Measurements from ENCODE around the gene RANBP17. TPM values are rescaled to one million over a fixed set of nuclear protein-coding genes. Genes with fewer than 3 reads are reported as not detected.

RANBP17 gene
- total RNA-seq, 4 donors from 2014 or later, result 4.4 to 11.7 (median 6.0) TPM

DNA sequence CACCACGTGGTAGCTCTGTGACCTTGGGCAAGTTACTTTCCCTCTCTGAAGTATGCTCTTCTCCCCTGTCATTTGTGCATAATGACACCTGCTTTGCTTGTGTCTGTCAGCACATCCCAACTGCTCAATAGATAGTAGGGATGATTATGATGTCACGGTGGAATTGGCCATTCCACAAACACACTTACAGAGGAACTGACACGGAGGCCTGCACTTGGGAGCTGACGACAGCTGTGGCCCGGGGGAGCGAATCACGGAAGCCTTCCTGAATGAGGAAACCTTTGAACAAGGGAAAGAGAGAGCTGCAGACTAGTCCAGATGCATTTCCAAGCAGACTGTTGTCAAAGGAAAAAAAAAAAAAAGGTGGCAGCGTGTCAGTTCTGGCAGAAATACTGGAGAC, 468.2 kb downstream of the RANBP17 start:
- TF ChIP-seq, protein P1, sequence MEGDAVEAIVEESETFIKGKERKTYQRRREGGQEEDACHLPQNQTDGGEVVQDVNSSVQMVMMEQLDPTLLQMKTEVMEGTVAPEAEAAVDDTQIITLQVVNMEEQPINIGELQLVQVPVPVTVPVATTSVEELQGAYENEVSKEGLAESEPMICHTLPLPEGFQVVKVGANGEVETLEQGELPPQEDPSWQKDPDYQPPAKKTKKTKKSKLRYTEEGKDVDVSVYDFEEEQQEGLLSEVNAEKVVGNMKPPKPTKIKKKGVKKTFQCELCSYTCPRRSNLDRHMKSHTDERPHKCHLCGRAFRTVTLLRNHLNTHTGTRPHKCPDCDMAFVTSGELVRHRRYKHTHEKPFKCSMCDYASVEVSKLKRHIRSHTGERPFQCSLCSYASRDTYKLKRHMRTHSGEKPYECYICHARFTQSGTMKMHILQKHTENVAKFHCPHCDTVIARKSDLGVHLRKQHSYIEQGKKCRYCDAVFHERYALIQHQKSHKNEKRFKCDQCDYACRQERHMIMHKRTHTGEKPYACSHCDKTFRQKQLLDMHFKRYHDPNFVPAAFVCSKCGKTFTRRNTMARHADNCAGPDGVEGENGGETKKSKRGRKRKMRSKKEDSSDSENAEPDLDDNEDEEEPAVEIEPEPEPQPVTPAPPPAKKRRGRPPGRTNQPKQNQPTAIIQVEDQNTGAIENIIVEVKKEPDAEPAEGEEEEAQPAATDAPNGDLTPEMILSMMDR (IDR thresholded peaks at IDR 0.05; ENCODE audit: low read depth), result no peak

DNA sequence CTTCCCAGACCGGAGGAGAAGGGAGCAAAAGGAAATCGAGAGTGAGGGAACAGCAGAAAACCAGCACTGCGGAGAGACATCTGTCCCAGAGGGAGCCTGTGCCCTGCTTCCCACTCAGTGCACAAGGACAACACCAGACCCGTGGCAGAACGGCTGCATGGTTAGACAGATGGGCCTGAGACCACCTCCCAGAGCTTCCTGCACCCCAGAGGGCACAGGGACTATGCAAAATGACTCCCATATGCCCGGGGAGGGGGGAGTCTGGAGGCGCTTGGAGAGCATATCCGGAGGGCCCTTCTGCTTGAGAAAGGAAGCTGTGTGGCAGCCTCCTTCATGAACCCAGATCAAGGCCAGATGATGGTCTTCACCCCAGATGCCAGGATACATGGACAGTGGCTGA, 473.8 kb downstream of the RANBP17 start:
- TF ChIP-seq, protein P1 (IDR thresholded peaks at IDR 0.05; ENCODE audit: low read depth), result no peak

DNA sequence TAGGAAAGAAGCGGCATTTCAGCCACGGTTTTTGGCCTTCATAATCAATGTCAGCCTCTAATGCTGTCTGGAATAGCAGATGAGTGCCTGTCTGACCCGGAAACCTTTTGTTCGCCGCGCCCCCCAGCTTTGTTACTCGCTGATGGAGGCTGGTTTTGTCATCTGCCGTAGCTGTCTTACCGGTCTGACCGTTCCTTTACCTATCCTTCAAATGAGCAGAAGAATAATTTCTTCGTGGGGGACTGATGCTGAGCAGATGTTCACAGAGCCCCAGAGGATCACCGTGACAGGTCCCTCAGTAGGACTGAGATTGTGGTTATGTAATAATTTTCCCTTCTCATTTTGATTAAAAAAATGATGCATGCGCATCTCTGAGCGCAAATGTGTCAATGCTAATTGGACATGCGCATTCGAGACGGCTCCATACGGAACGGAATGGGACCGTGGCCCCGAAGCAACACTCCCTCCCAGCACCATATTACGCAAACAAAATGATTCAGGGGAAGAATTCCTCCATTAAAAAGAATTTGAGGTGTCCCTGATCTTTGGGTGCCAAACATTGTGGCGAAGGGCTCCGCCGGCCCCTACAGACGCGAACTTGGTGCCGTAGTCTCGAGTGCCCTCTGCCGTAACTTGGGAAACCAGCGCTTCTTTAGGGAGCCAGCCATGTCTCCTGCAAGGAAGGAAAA, 474.8 kb downstream of the RANBP17 start:
- TF ChIP-seq, protein P1 (IDR thresholded peaks at IDR 0.05; ENCODE audit: low read depth), result no peak

DNA sequence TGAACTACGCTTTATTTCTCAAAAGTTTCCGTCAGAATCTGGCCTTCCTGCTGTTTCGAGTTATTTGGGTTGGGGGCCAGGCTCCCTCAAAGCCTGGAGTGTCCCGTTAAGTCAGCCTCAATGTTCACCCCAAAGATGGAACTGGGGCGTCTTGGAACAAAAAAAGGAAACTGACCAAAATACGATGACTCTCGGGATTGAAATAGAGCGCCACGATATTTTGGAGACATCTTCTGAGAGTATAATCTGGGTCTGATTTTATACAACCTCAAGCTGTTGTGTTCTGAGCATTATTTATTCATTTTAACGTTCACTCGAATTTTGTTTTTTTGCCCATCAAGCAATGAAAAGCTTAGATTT, 475.4 kb downstream of the RANBP17 start:
- TF ChIP-seq, protein P1 (IDR thresholded peaks at IDR 0.05; ENCODE audit: low read depth), result no peak

DNA sequence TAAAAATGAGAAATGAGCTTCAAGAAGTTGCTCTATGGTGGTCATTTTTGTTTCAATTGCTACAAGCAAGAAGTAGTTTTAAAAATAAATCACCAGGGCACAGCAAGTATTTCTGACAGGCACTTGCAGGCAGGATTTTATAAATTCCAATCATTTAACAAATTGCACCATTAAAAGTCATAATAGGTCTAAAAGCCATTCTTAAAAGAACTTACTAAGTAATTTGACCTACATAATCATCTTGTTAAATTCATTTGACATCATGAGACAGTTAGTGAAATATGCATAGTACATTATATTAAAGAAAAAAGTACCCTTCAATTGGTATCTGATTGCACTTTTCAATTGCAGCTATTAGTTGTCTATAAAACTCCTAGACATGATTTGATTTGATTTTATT, 478.2 kb downstream of the RANBP17 start:
- TF ChIP-seq, protein P1 (IDR thresholded peaks at IDR 0.05; ENCODE audit: low read depth), result no peak

DNA sequence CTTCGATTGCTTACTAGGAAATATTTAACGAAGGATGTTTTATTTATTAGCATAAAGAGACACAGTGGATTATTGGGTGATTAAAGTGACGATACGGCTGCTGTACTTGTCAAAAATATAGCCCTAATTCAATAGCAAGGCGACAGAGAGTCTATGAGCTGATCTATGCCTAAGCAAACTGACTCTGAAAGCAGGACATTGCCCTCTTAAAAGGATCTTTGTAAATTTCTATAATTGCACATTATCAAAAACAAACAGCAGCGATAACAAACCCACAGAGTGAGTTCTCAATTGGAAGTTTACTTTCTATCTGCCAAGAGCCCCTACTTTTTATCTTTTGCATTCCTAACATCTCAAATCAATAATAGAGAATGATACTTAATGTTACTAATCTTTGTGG, 478.7 kb downstream of the RANBP17 start:
- TF ChIP-seq, protein P1 (IDR thresholded peaks at IDR 0.05; ENCODE audit: low read depth), result no peak

DNA sequence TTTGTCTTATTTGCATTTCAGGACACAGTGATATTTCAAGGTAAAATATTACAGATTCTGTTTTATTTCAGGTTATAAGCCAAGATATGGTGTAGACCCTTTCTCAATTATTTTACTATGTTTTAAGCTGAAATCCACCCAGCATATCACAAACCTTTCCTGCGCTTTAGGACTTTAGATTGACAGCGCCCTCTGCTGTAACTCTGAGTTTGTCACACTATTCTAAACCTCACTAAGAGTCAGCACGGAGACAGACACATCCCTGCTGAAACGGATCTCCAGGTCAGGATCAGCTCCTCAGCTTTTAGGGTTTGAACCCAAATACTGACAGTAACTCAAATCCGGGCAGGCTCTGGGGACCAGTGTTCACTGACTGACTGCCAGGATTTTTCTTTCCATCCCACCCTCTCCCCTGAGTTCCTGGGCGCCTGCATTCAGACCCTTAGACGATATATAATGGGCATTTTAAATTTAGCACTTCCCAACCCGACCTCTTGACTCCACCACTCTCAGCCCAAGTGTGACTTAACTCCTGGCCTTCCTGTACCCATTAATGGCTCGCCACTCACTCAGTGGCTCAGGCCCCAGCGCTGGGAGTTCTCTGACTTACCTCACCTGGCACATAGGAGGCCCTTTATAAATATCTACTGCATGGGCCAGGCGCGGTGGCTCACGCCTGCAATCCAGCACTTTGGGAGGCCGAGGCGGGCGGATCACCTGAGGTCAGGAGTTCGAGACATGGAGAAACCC, 480.7 kb downstream of the RANBP17 start:
- TF ChIP-seq, protein P1 (IDR thresholded peaks at IDR 0.05; ENCODE audit: low read depth), result no peak

Measured in subcutaneous adipose tissue (tissue), 4 donors.